ENCODE data around the gene CELA3A. TPM values are rescaled to one million over a fixed set of nuclear protein-coding genes. Genes with fewer than 3 reads are reported as not detected.
"Not testable (repeated sequence)": the region's sequence is repeated elsewhere in the genome, so short reads cannot be mapped to it uniquely, and the experiment has no call there.

The CELA3A gene
- total and polyA plus RNA-seq, 10 of the 15 experiments (the other 5 are each of a cell fraction or from before 2014, with no cell fraction given): 7.6 TPM; not detected in 9

DNA sequence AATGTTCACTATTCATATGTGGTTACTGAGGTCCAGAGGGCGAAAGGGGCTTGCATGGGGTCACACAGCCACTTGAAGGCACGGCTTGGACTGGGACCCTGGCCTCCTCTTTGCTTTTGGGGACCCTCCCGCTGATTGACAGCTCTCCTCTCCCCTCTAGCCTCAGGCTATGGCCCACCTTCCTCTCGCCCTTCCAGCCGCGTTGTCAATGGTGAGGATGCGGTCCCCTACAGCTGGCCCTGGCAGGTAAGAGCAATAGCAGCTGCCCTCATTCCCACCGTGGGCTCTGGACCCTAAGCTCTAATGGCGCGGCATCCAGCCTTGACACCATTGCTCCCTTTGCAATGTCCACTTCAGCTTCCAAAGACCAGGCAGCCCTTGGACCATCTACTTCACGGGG, 23.2 kb upstream of the CELA3A start:
- H3K27me3 ChIP-seq (replicated peaks in 1 of 2; ENCODE audit: control insufficient read depth in 2 of 2, insufficient read depth in 2 of 2, low read length in 1 of 2); BruUV-seq (replicated peaks); H2AFZ ChIP-seq (ENCODE audit: control insufficient read depth, low read depth, low read length); RAD21 ChIA-PET (ENCODE audit: unreplicated experiment); DNase-seq (ENCODE audit: low read depth, low spot score); in situ Hi-C loops (cut with MboI); POLR2A ChIA-PET; intact Hi-C loops (cut with micrococcal nuclease; ENCODE audit: unreplicated experiment); SMC1A ChIA-PET (ENCODE audit: uncharacterized antibody, unreplicated experiment); ATAC-seq; H4K20me1 ChIP-seq (ENCODE audit: control insufficient read depth, insufficient read depth); H3K9ac ChIP-seq (ENCODE audit: control insufficient read depth, insufficient read depth, low read length); H3K4me1 ChIP-seq (ENCODE audit: control insufficient read depth, insufficient read depth, low read length); H3K9me3 ChIP-seq (replicated peaks; ENCODE audit: control insufficient read depth, insufficient read depth, low read length); H3K27ac ChIP-seq (ENCODE audit: control insufficient read depth, insufficient read depth); H3K79me2 ChIP-seq (ENCODE audit: control insufficient read depth, insufficient read depth, low read length); FAIRE-seq; H3K4me3 ChIP-seq; H3K36me3 ChIP-seq (ENCODE audit: control insufficient read depth in 2 of 2, insufficient read depth in 2 of 2, low read length in 1 of 2); H3K4me2 ChIP-seq (ENCODE audit: control insufficient read depth, insufficient read depth): not testable (repeated sequence)
- WGBS (ENCODE audit: insufficient coverage, insufficient replicate concordance, low lambda C conversion rate, missing lambda C conversion rate): 33% methylated on average over 11 of the region's 11 CpGs
- CTCF ChIA-PET: interaction anchor here (0.6 to 0.9 kb wide), 2 partner anchors 45 to 115 kb away, joined by 3 read pairs; no protein-coding TSS in a partner anchor

DNA sequence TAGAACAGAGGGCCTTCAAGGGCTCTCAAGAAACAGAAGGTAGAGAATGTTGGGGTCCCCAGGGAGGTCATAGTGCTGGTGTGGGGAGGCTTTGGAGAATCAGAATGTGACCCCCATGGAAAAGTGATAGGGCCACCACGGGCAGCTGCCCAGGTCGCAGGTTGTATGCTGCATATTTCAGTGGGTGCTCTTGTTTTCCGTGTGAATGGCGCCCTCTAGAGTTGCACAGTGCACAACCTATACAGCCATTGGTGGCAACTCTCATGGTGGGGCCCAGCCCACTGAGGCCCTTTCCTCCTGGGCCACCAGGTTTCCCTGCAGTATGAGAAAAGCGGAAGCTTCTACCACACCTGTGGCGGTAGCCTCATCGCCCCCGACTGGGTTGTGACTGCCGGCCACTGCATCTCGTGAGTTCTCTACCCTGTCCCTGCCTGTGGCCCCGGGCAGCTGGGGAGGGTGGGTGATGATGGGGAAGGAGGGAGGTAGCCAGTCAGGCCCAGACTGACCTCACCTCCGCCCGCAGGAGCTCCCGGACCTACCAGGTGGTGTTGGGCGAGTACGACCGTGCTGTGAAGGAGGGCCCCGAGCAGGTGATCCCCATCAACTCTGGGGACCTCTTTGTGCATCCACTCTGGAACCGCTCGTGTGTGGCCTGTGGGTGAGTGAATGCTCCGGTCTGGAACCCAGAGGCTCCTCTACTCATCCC, 20.8 kb upstream of the CELA3A start:
- H3K27ac ChIP-seq (ENCODE audit: control insufficient read depth, insufficient read depth); POLR2A ChIA-PET; BruUV-seq (replicated peaks); H3K4me1 ChIP-seq (ENCODE audit: control insufficient read depth, insufficient read depth, low read length); intact Hi-C loops (cut with micrococcal nuclease; ENCODE audit: unreplicated experiment); DNase-seq (ENCODE audit: low read depth, low spot score); H3K36me3 ChIP-seq (ENCODE audit: control insufficient read depth in 2 of 2, insufficient read depth in 2 of 2, low read length in 1 of 2); FAIRE-seq; in situ Hi-C loops (cut with MboI); H2AFZ ChIP-seq (ENCODE audit: control insufficient read depth, low read depth, low read length); H3K4me2 ChIP-seq (ENCODE audit: control insufficient read depth, insufficient read depth); H3K79me2 ChIP-seq (ENCODE audit: control insufficient read depth, insufficient read depth, low read length); H3K4me3 ChIP-seq; H4K20me1 ChIP-seq (ENCODE audit: control insufficient read depth, insufficient read depth); H3K9ac ChIP-seq (ENCODE audit: control insufficient read depth, insufficient read depth, low read length); RAD21 ChIA-PET (ENCODE audit: unreplicated experiment); SMC1A ChIA-PET (ENCODE audit: uncharacterized antibody, unreplicated experiment); H3K27me3 ChIP-seq (replicated peaks in 1 of 2; ENCODE audit: control insufficient read depth in 2 of 2, insufficient read depth in 2 of 2, low read length in 1 of 2); H3K9me3 ChIP-seq (replicated peaks; ENCODE audit: control insufficient read depth, insufficient read depth, low read length): not testable (repeated sequence)
- CTCF ChIA-PET: interaction anchor here (1.1 kb wide), 1 partner anchor 25 kb away, joined by 4 read pairs; no protein-coding TSS in a partner anchor
- peak; percentile 75 for ATAC-seq
- 22% methylated on average over 12 of the region's 21 CpGs for WGBS (ENCODE audit: insufficient coverage, insufficient replicate concordance, low lambda C conversion rate, missing lambda C conversion rate)

DNA sequence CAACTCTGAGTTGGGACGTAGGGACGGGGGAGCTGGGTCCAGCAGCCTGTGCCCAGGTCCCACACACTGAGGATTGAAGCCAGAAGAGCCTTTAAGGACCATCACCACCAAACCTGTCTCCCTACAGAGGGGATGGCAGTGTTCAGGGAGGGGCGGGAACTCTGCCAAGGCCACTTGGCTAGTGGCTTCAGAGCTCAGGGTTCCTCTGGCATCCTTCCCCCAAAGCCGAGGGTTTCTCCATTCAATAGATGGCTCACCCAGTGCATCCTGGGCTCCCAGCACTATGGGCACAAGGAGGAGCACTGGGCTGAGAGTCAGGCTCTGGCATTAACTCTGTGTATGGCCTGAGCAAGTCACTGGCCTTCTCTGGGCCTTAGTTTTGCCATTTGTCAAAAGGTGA, 20.2 kb upstream of the CELA3A start:
- POLR2A ChIA-PET; DNase-seq (ENCODE audit: low read depth, low spot score); in situ Hi-C loops (cut with MboI); H3K4me2 ChIP-seq (ENCODE audit: control insufficient read depth, insufficient read depth); H4K20me1 ChIP-seq (ENCODE audit: control insufficient read depth, insufficient read depth); BruUV-seq (replicated peaks); FAIRE-seq; H3K36me3 ChIP-seq (ENCODE audit: control insufficient read depth in 2 of 2, insufficient read depth in 2 of 2, low read length in 1 of 2); H3K4me1 ChIP-seq (ENCODE audit: control insufficient read depth, insufficient read depth, low read length); H3K27me3 ChIP-seq (replicated peaks in 1 of 2; ENCODE audit: control insufficient read depth in 2 of 2, insufficient read depth in 2 of 2, low read length in 1 of 2); H3K79me2 ChIP-seq (ENCODE audit: control insufficient read depth, insufficient read depth, low read length); SMC1A ChIA-PET (ENCODE audit: uncharacterized antibody, unreplicated experiment); intact Hi-C loops (cut with micrococcal nuclease; ENCODE audit: unreplicated experiment); H3K9me3 ChIP-seq (replicated peaks; ENCODE audit: control insufficient read depth, insufficient read depth, low read length); H3K27ac ChIP-seq (ENCODE audit: control insufficient read depth, insufficient read depth); H3K9ac ChIP-seq (ENCODE audit: control insufficient read depth, insufficient read depth, low read length); H2AFZ ChIP-seq (ENCODE audit: control insufficient read depth, low read depth, low read length); ATAC-seq; RAD21 ChIA-PET (ENCODE audit: unreplicated experiment); H3K4me3 ChIP-seq: not testable (repeated sequence)
- 0% methylated on average over 2 of the region's 4 CpGs for WGBS (ENCODE audit: insufficient coverage, insufficient replicate concordance, low lambda C conversion rate, missing lambda C conversion rate)
- CTCF ChIA-PET: interaction anchor here (1.1 kb wide), 1 partner anchor 25 kb away, joined by 4 read pairs; no protein-coding TSS in a partner anchor

DNA sequence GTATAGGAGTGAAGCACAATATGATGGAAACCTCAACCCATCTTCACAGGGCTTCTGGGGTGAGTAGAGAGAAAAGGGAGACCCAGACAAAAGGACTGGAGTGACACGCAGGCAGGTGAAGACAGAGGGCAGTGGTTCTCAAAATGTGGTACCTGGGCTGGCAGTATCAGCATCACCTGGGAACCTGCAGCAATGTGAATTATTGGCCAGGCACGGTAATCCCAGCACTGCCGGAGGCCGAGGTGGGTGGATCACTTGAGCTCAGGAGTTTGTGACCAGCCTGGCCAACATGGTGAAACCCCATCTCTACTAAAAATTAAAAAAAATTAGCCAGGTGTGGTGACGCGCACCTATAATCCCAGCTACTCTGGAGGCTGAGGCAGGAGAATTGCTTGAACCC, 19.3 kb upstream of the CELA3A start:
- in situ Hi-C loops (cut with MboI); POLR2A ChIA-PET; H3K27ac ChIP-seq (ENCODE audit: control insufficient read depth, insufficient read depth); SMC1A ChIA-PET (ENCODE audit: uncharacterized antibody, unreplicated experiment); H3K4me3 ChIP-seq; H2AFZ ChIP-seq (ENCODE audit: control insufficient read depth, low read depth, low read length); H3K79me2 ChIP-seq (ENCODE audit: control insufficient read depth, insufficient read depth, low read length); FAIRE-seq; H4K20me1 ChIP-seq (ENCODE audit: control insufficient read depth, insufficient read depth); BruUV-seq (replicated peaks); CTCF ChIA-PET; RAD21 ChIA-PET (ENCODE audit: unreplicated experiment); DNase-seq (ENCODE audit: low read depth, low spot score); H3K9ac ChIP-seq (ENCODE audit: control insufficient read depth, insufficient read depth, low read length); ATAC-seq; H3K27me3 ChIP-seq (replicated peaks in 1 of 2; ENCODE audit: control insufficient read depth in 2 of 2, insufficient read depth in 2 of 2, low read length in 1 of 2); H3K4me2 ChIP-seq (ENCODE audit: control insufficient read depth, insufficient read depth); H3K36me3 ChIP-seq (ENCODE audit: control insufficient read depth in 2 of 2, insufficient read depth in 2 of 2, low read length in 1 of 2); H3K4me1 ChIP-seq (ENCODE audit: control insufficient read depth, insufficient read depth, low read length); intact Hi-C loops (cut with micrococcal nuclease; ENCODE audit: unreplicated experiment); H3K9me3 ChIP-seq (replicated peaks; ENCODE audit: control insufficient read depth, insufficient read depth, low read length): not testable (repeated sequence)
- 64% methylated on average over 6 of the region's 6 CpGs for WGBS (ENCODE audit: insufficient coverage, insufficient replicate concordance, low lambda C conversion rate, missing lambda C conversion rate)

Data from GM12878 (cell line).